Panc1 (cell line): Measurements from ENCODE around the gene INO80. TPM values are rescaled to one million over a fixed set of nuclear protein-coding genes. Genes with fewer than 3 reads are reported as not detected.

ENCODE experiments used
- ATAC-seq: fragments of 200-7000 bp; cut with Tn5 transposase; 2 replicates; pipeline ENCODE4 v1.9.1; 2020; ENCODE audit warnings: mild to moderate bottlenecking, moderate library complexity
- BruUV-seq: library from RNA; stranded (reverse); fragments of 400-500 nt; replicated peaks from 2 replicates; lab custom pipeline; 2021; lab: Mats Ljungman, UMichigan
- CTCF ChIA-PET: fragments of 300-600 bp; sonication (Branson Sonifier 250); formaldehyde crosslinking; loops from one replicate; lab custom pipeline; 2022; ENCODE audit warnings: antibody characterized with exemption; lab: Charles Lee
- POLR2A ChIA-PET: fragments of 300-600 bp; sonication (Branson Sonifier 250); formaldehyde crosslinking; loops from one replicate; lab custom pipeline; 2022; ENCODE audit warnings: antibody characterized with exemption; lab: Charles Lee
- DNase-seq: peaks from one replicate; pipeline ENCODE4 v3.0.0-alpha.2; 2010; ENCODE audit warnings: low read depth, low spot score
- H3K27ac ChIP-seq: 2 replicates; pipeline ENCODE4 v1.5.1; 2011; ENCODE audit warnings: mild to moderate bottlenecking, low read length, inconsistent platforms
- H3K27me3 ChIP-seq: fragments of 200-500 bp; sonication (Bioruptor generic); 2 replicates; pipeline ENCODE4 v1.6.0; 2014; ENCODE audit warnings: low read length, inconsistent platforms; ENCODE audit not compliant: control insufficient read depth, insufficient read depth
- H3K36me3 ChIP-seq: fragments of 200-500 bp; sonication (Bioruptor generic); 2 replicates; pipeline ENCODE4 v1.5.1; 2014; ENCODE audit warnings: inconsistent platforms, mild to moderate bottlenecking, low read length, moderate library complexity; ENCODE audit not compliant: control insufficient read depth, insufficient read depth
- H3K4me1 ChIP-seq: 2 replicates; pipeline ENCODE4 v1.5.1; 2011; ENCODE audit warnings: inconsistent platforms, mild to moderate bottlenecking, low read length, moderate library complexity; ENCODE audit not compliant: control insufficient read depth, insufficient read depth
- H3K4me3 ChIP-seq, 2 experiments: 2 replicates each; pipeline ENCODE4 v1.5.1; 2011 to 2012; ENCODE audit warnings: low read depth in 2 of 2, low read length in 2 of 2, mild to moderate bottlenecking in 2 of 2, inconsistent platforms in 1 of 2, moderate library complexity in 1 of 2
- H3K9me3 ChIP-seq: fragments of 200-500 bp; sonication (Bioruptor generic); 2 replicates; pipeline ENCODE4 v1.5.1; 2014; ENCODE audit warnings: low read depth, mild to moderate bottlenecking, inconsistent platforms, low read length, moderate library complexity; ENCODE audit not compliant: control insufficient read depth, insufficient read depth
- CTCF ChIP-seq: fragments of 450-650 bp; IDR thresholded peaks from 2 replicates; pipeline ENCODE4 v1.5.1; 2017; ENCODE audit warnings: mild to moderate bottlenecking
- POLR2AphosphoS5 ChIP-seq: IDR thresholded peaks from 2 replicates; pipeline ENCODE4 v1.6.1; 2012; ENCODE audit warnings: mild to moderate bottlenecking, low read depth, low read length, moderate library complexity
- REST ChIP-seq, 2 experiments: IDR thresholded peaks; 2 replicates each; pipeline ENCODE4 v1.6.1; 2011 to 2012; ENCODE audit warnings: low read depth in 2 of 2, control low read depth in 1 of 2, low read length in 1 of 2, mild to moderate bottlenecking in 1 of 2, moderate library complexity in 1 of 2; ENCODE audit not compliant: insufficient read depth in 1 of 2
- SIN3A ChIP-seq: IDR thresholded peaks from 2 replicates; pipeline ENCODE4 v1.6.1; 2012; ENCODE audit warnings: low read depth, mild to moderate bottlenecking, low read length, moderate library complexity, borderline replicate concordance; ENCODE audit not compliant: insufficient read depth
- TCF7L2 ChIP-seq: IDR thresholded peaks from 2 replicates; pipeline ENCODE4 v1.6.1; 2011; ENCODE audit warnings: mild to moderate bottlenecking, low read depth, low read length, inconsistent platforms
- in situ Hi-C: cut with HindIII; loops from 2 replicates; pipeline ENCODE4 v1.10.0; 2016; ENCODE audit warnings: low sequenced_read_pairs, low pct_unique_long_range_greater_than_20kb
- intact Hi-C: fragments of 100-400 bp; cut with micrococcal nuclease; formaldehyde crosslinking; loops from one replicate; pipeline ENCODE4 v1.10.0; 2022; ENCODE audit not compliant: unreplicated experiment
- total RNA-seq: library from RNA; stranded (reverse); gene quantifications from one replicate; pipeline ENCODE4 v1.2.1, GENCODE V29; 2021; ENCODE audit not compliant: unreplicated experiment

The INO80 gene
- total RNA-seq, 1 experiment from 2014 or later = 26.2 TPM

GRCh38 chr15:41124058-41124457 is 8.0 kb upstream of the INO80 start:
- POLR2A ChIA-PET = no interaction called here
- ATAC-seq (no peak), DNase-seq (no peak)
- no peak for TF ChIP-seq CTCF
- TF ChIP-seq REST (IDR thresholded peaks at IDR 0.05; ENCODE audit: insufficient read depth in 1 of 2, low read depth in 2 of 2, low read length in 1 of 2) = no peak
- no peaks in the 10 kb centered on the region for H3K4me1 ChIP-seq
- H3K9me3 ChIP-seq = no peaks in the 10 kb centered on the region
- CTCF ChIA-PET = no interaction called here
- no peak overlapping the region for H3K27ac ChIP-seq
- BruUV-seq = no TSS peak
- intact Hi-C loops = no loop called here
- no peak overlapping the region for H3K4me3 ChIP-seq
- in situ Hi-C loops = no loop called here
- H3K27me3 ChIP-seq = no peaks in the 10 kb centered on the region
- no peaks in the 10 kb centered on the region for H3K36me3 ChIP-seq

- ChIA-PET CTCF (no interaction called here), POLR2A (no interaction called here)
- Histone ChIP-seq H3K27me3 (no peaks in the 10 kb centered on the region), H3K9me3 (no peaks in the 10 kb centered on the region), H3K27ac (no peak overlapping the region), H3K36me3 (no peaks in the 10 kb centered on the region), H3K4me3 (no peak overlapping the region), H3K4me1 (no peaks in the 10 kb centered on the region)
- in situ Hi-C loops (no loop called here), intact Hi-C loops (no loop called here)
- no peak for ATAC-seq
- no peak for DNase-seq
- TF ChIP-seq REST (IDR thresholded peaks at IDR 0.05; ENCODE audit: insufficient read depth in 1 of 2, low read depth in 2 of 2, low read length in 1 of 2) (no peak), TCF7L2 (no peak), SIN3A (no peak), POLR2AphosphoS5 (no peak), CTCF (no peak)
- no TSS peak for BruUV-seq
Observed at GRCh38 chr15:41122849-41123248, 6.8 kb upstream of the INO80 start.
